Nephron (organoid): ENCODE data around the gene OXLD1.
A peak's percentile ranks its signal among the peaks of the same experiment; 100 is the strongest.

Experiments
- H3K27ac Mint-ChIP-seq, 3 experiments: 2 replicates each; pipeline ENCODE4 v1.8.0; 2020; ENCODE audit warnings: mixed read lengths in 3 of 3, mild to moderate bottlenecking in 2 of 3, moderate library complexity in 1 of 3
- H3K27me3 Mint-ChIP-seq: 2 replicates; pipeline ENCODE4 v1.8.0; 2021; ENCODE audit warnings: low read depth, mild to moderate bottlenecking, moderate library complexity, mixed read lengths
- H3K36me3 Mint-ChIP-seq: 2 replicates; pipeline ENCODE4 v1.8.0; 2020; ENCODE audit warnings: low read depth, mixed read lengths
- H3K4me1 Mint-ChIP-seq: 2 replicates; pipeline ENCODE4 v1.8.0; 2020; ENCODE audit warnings: mixed read lengths
- H3K4me3 Mint-ChIP-seq, 3 experiments: 2 replicates each; pipeline ENCODE4 v1.8.0; 2020; ENCODE audit warnings: mild to moderate bottlenecking in 3 of 3, mixed read lengths in 3 of 3, moderate library complexity in 2 of 3
- H3K9me3 Mint-ChIP-seq: 2 replicates; pipeline ENCODE4 v1.8.0; 2020; ENCODE audit warnings: mixed read lengths
- CTCF ChIP-seq, 3 experiments: fragments of 200-600 bp; sonication (generic); IDR thresholded peaks; one replicate each; pipeline ENCODE4 v1.5.0; 2021; ENCODE audit warnings: antibody characterized with exemption in 3 of 3; ENCODE audit not compliant: unreplicated experiment in 3 of 3

OXLD1 gene

GRCh38 chr17:81638683-81639082 is 27.7 kb downstream of the OXLD1 start:
- peaks cover 3% of the 10 kb centered on the region for H3K36me3 Mint-ChIP-seq
- H3K27me3 Mint-ChIP-seq = no peaks in the 10 kb centered on the region
- peak overlapping the region in 1 of 3 experiments; percentile 83 for H3K27ac Mint-ChIP-seq
- H3K9me3 Mint-ChIP-seq = no peaks in the 10 kb centered on the region
- peaks cover 12% of the 10 kb centered on the region for H3K4me1 Mint-ChIP-seq
- no peak for TF ChIP-seq CTCF (IDR thresholded peaks at IDR 0.05; ENCODE audit: unreplicated experiment in 3 of 3)
- H3K4me3 Mint-ChIP-seq = peak overlapping the region; percentile 65 to 80 (median 72)

GRCh38 chr17:81636505-81637288 is 29.7 kb downstream of the OXLD1 start, which contains the start of the genes NPLOC4 and TSPAN10:
TSS of gene NPLOC4 (minus strand) at chr17:81637112. CDS start at chr17:81636930, 182 bp downstream.
TSS of gene TSPAN10 (plus strand) at chr17:81637196. CDS start at chr17:81642413, 5,217 bp downstream.
- Mint-ChIP-seq H3K27ac (peak within 1 kb of the TSS; percentile 87 to 97 (median 93)), H3K27me3 (no peaks in the 10 kb centered on the region), H3K9me3 (no peaks in the 10 kb centered on the region), H3K36me3 (peaks cover 7% of the 10 kb centered on the region), H3K4me3 (peak within 1 kb of the TSS; percentile 92 to 98 (median 97)), H3K4me1 (peaks cover 17% of the 10 kb centered on the region)
- no peak for TF ChIP-seq CTCF (IDR thresholded peaks at IDR 0.05; ENCODE audit: unreplicated experiment in 3 of 3)

- H3K4me1 Mint-ChIP-seq = peaks cover 17% of the 10 kb centered on the region
- no peak for TF ChIP-seq CTCF (IDR thresholded peaks at IDR 0.05; ENCODE audit: unreplicated experiment in 3 of 3)
Measured at GRCh38 chr17:81635973-81636504, 30.4 kb downstream of the OXLD1 start.

GRCh38 chr17:81635431-81635830 is 31.0 kb downstream of the OXLD1 start:
- H3K36me3 Mint-ChIP-seq = peaks cover 13% of the 10 kb centered on the region

More at GRCh38 chr17:81635973-81636504, 30.4 kb downstream of the OXLD1 start:
- Mint-ChIP-seq H3K9me3 (no peaks in the 10 kb centered on the region), H3K4me3 (peak overlapping the region; percentile 89 to 98 (median 97)), H3K27ac (peak overlapping the region; percentile 87 to 97 (median 93)), H3K27me3 (no peaks in the 10 kb centered on the region), H3K36me3 (peaks cover 11% of the 10 kb centered on the region)

GRCh38 chr17:81631482-81631881 is 34.9 kb downstream of the OXLD1 start:
- no peak for TF ChIP-seq CTCF (IDR thresholded peaks at IDR 0.05; ENCODE audit: unreplicated experiment in 3 of 3)
- H3K4me1 Mint-ChIP-seq = peaks cover 12% of the 10 kb centered on the region
- peak overlapping the region in 1 of 3 experiments; percentile 22 for H3K4me3 Mint-ChIP-seq
- H3K27me3 Mint-ChIP-seq = no peaks in the 10 kb centered on the region
- no peaks in the 10 kb centered on the region for H3K9me3 Mint-ChIP-seq
- H3K27ac Mint-ChIP-seq = peak overlapping the region in 1 of 3 experiments; percentile 26
- H3K36me3 Mint-ChIP-seq = peaks cover 47% of the 10 kb centered on the region

More at GRCh38 chr17:81635431-81635830, 31.0 kb downstream of the OXLD1 start:
- Mint-ChIP-seq H3K4me1 (peaks cover 17% of the 10 kb centered on the region), H3K9me3 (no peaks in the 10 kb centered on the region), H3K27me3 (no peaks in the 10 kb centered on the region), H3K4me3 (peak overlapping the region; percentile 89 to 98 (median 97)), H3K27ac (peak overlapping the region in 2 of 3 experiments; percentile 49 to 93)
- no peak for TF ChIP-seq CTCF (IDR thresholded peaks at IDR 0.05; ENCODE audit: unreplicated experiment in 3 of 3)
